CD4-positive, alpha-beta memory T cell (primary cell): ENCODE data around the gene KLRC4. TPM values are rescaled to one million over a fixed set of nuclear protein-coding genes. Genes with fewer than 3 reads are reported as not detected.
"Not testable (repeated sequence)": the region's sequence is repeated elsewhere in the genome, so short reads cannot be mapped to it uniquely, and the experiment has no call there.

Experiments
- CTCF ChIA-PET: fragments of 350-600 bp; sonication (Branson Sonifier 250); formaldehyde crosslinking; loops from one replicate; lab custom pipeline; 2021; ENCODE audit warnings: inconsistent platforms; ENCODE audit not compliant: partially characterized antibody; lab: Charles Lee
- POLR2A ChIA-PET: fragments of 350-600 bp; sonication (Branson Sonifier 250); formaldehyde crosslinking; loops from one replicate; lab custom pipeline; 2021; ENCODE audit not compliant: partially characterized antibody; lab: Charles Lee
- DNase-seq, 5 donors: peaks; one replicate each; pipeline versions ENCODE4 v3.0.0 to v3.0.0-alpha.2; 2020 to 2022; ENCODE audit warnings: mixed read lengths in 1 of 5
- H3K27ac ChIP-seq: one replicate; pipeline ENCODE4 v1.7.0; 2013; ENCODE audit warnings: low read depth, low read length
- H3K27me3 ChIP-seq: 2 replicates; pipeline ENCODE4 v1.7.0; 2013; ENCODE audit warnings: mild to moderate bottlenecking, low read length, moderate library complexity; ENCODE audit not compliant: insufficient read depth
- H3K36me3 ChIP-seq: 2 replicates; pipeline ENCODE4 v1.7.0; 2013; ENCODE audit warnings: mild to moderate bottlenecking, low read length, moderate library complexity; ENCODE audit not compliant: insufficient read depth
- H3K4me1 ChIP-seq: 2 replicates; pipeline ENCODE4 v1.7.0; 2013; ENCODE audit warnings: mild to moderate bottlenecking, low read length, moderate library complexity; ENCODE audit not compliant: insufficient read depth
- H3K4me3 ChIP-seq, 2 donors: one replicate each; pipeline ENCODE4 v1.7.0; 2013; ENCODE audit warnings: low read length in 2 of 2, mild to moderate bottlenecking in 1 of 2
- H3K9me3 ChIP-seq, 2 donors: one replicate each; pipeline ENCODE4 v1.7.0; 2013; ENCODE audit warnings: low read length in 2 of 2, control low read depth in 1 of 2; ENCODE audit not compliant: control insufficient read depth in 1 of 2
- H3K27ac Mint-ChIP-seq, 7 donors: one replicate each; pipeline ENCODE4 v1.8.0; 2020 to 2021; ENCODE audit warnings: mixed read lengths in 7 of 7, mild to moderate bottlenecking in 6 of 7, inconsistent platforms in 3 of 7, moderate library complexity in 3 of 7
- H3K27me3 Mint-ChIP-seq, 2 donors: one replicate each; pipeline ENCODE4 v1.8.0; 2020 to 2021; ENCODE audit warnings: mixed read lengths in 2 of 2
- H3K36me3 Mint-ChIP-seq, 2 donors: one replicate each; pipeline ENCODE4 v1.8.0; 2020 to 2021; ENCODE audit warnings: mixed read lengths in 2 of 2, inconsistent platforms in 1 of 2, mild to moderate bottlenecking in 1 of 2
- H3K4me1 Mint-ChIP-seq, 4 donors: one replicate each; pipeline ENCODE4 v1.8.0; 2020 to 2021; ENCODE audit warnings: mixed read lengths in 4 of 4, mild to moderate bottlenecking in 1 of 4
- H3K4me3 Mint-ChIP-seq, 8 donors: one replicate each; pipeline ENCODE4 v1.8.0; 2020 to 2021; ENCODE audit warnings: mixed read lengths in 8 of 8, mild to moderate bottlenecking in 7 of 8, moderate library complexity in 6 of 8, inconsistent platforms in 3 of 8
- H3K9me3 Mint-ChIP-seq, 8 donors: one replicate each; pipeline ENCODE4 v1.8.0; 2020 to 2021; ENCODE audit warnings: mixed read lengths in 8 of 8, mild to moderate bottlenecking in 5 of 8, inconsistent platforms in 3 of 8, moderate library complexity in 1 of 8
- intact Hi-C: fragments of 100-400 bp; cut with micrococcal nuclease; formaldehyde crosslinking; loops from one replicate; pipeline ENCODE4 v1.15.1; 2023
- polyA plus RNA-seq, 2 donors: library from polyadenylated mRNA; unstranded; fragments of 300-500 nt; fragmentation: Illumina TruSeq; gene quantifications; one replicate each; pipeline ENCODE4 v1.2.3, GENCODE V29; 2021
- total RNA-seq, 2 experiments: library from RNA; stranded (reverse); gene quantifications; one replicate each; pipeline ENCODE4 v1.2.3, GENCODE V29; 2021

Gene KLRC4
- total and polyA plus RNA-seq, 4 experiments from 2014 or later, result not detected

- Mint-ChIP-seq H3K9me3 (no peaks in the 10 kb centered on the region), H3K27me3 (peaks cover 19% of the 10 kb centered on the region in 2 donors), H3K4me1 (peaks cover 0 to 1% (median 0%) of the 10 kb centered on the region in 4 donors), H3K36me3 (no peaks in the 10 kb centered on the region), H3K4me3 (no peak overlapping the region), H3K27ac (no peak overlapping the region)
- H3K4me3 ChIP-seq, result no peak overlapping the region
- DNase-seq, result no peak
- no peaks in the 10 kb centered on the region for H3K36me3 ChIP-seq
- no peaks in the 10 kb centered on the region for H3K27me3 ChIP-seq
- H3K9me3 ChIP-seq, result no peaks in the 10 kb centered on the region
- ChIA-PET POLR2A (no interaction called here), CTCF (no interaction called here)
- intact Hi-C loops, result no loop called here
- H3K27ac ChIP-seq, result no peak overlapping the region
- H3K4me1 ChIP-seq, result no peaks in the 10 kb centered on the region
Measured at GRCh38 chr12:10392394-10392930, 17.1 kb downstream of the KLRC4 start.

GRCh38 chr12:10390991-10391390, 18.6 kb downstream of the KLRC4 start:
- H3K4me1 Mint-ChIP-seq, H3K4me3 ChIP-seq, H3K4me1 ChIP-seq, intact Hi-C loops, DNase-seq, H3K4me3 Mint-ChIP-seq, H3K27ac ChIP-seq, POLR2A ChIA-PET, H3K9me3 Mint-ChIP-seq, H3K27me3 ChIP-seq, H3K36me3 Mint-ChIP-seq, H3K9me3 ChIP-seq, H3K36me3 ChIP-seq, CTCF ChIA-PET, H3K27ac Mint-ChIP-seq: not testable (repeated sequence)
- H3K27me3 Mint-ChIP-seq, result peaks cover 19% of the 10 kb centered on the region in 2 donors

- Mint-ChIP-seq H3K4me3 (peak within 1 kb of the TSS in 1 of 8 donors; percentile 15), H3K4me1 (peaks cover 0 to 1% (median 0%) of the 10 kb centered on the region in 4 donors), H3K36me3 (no peaks in the 10 kb centered on the region), H3K27ac (no peak within 1 kb of the TSS), H3K9me3 (no peaks in the 10 kb centered on the region), H3K27me3 (peaks cover 18 to 19% of the 10 kb centered on the region in 2 donors)
- H3K4me3 ChIP-seq, result no peak within 1 kb of the TSS
- H3K27ac ChIP-seq, result no peak within 1 kb of the TSS
- no peaks in the 10 kb centered on the region for H3K36me3 ChIP-seq
- DNase-seq, result no peak
- no peaks in the 10 kb centered on the region for H3K27me3 ChIP-seq
- ChIA-PET CTCF (no interaction called here), POLR2A (no interaction called here)
- H3K4me1 ChIP-seq, result no peaks in the 10 kb centered on the region
- intact Hi-C loops, result no loop called here
- H3K9me3 ChIP-seq, result no peaks in the 10 kb centered on the region
Measured at GRCh38 chr12:10389904-10390303, 19.7 kb downstream of the KLRC4 start, which contains the start of gene KLRK1. KLRK1 (minus strand) TSS chr12:10390041; CDS start chr12:10388810, 1,231 bp downstream.

- Mint-ChIP-seq H3K27ac (no peak overlapping the region), H3K9me3 (peaks cover 0 to 4% (median 0%) of the 10 kb centered on the region in 8 donors), H3K36me3 (no peaks in the 10 kb centered on the region), H3K4me3 (peak overlapping the region in 1 of 8 donors; percentile 15), H3K4me1 (peaks cover 0 to 1% (median 0%) of the 10 kb centered on the region in 4 donors), H3K27me3 (peaks cover 15 to 19% of the 10 kb centered on the region in 2 donors)
- H3K27me3 ChIP-seq, result no peaks in the 10 kb centered on the region
- ChIA-PET CTCF (no interaction called here), POLR2A (no interaction called here)
- H3K9me3 ChIP-seq, result no peaks in the 10 kb centered on the region
- H3K4me1 ChIP-seq, result no peaks in the 10 kb centered on the region
- intact Hi-C loops, result no loop called here
- no peak for DNase-seq
- no peaks in the 10 kb centered on the region for H3K36me3 ChIP-seq
- no peak overlapping the region for H3K27ac ChIP-seq
- H3K4me3 ChIP-seq, result no peak overlapping the region
Measured at GRCh38 chr12:10388624-10389413, 20.7 kb downstream of the KLRC4 start.

- peaks cover 10 to 18% of the 10 kb centered on the region in 2 donors for H3K27me3 Mint-ChIP-seq
- H3K9me3 ChIP-seq, H3K27ac Mint-ChIP-seq, H3K4me1 ChIP-seq, H3K4me3 Mint-ChIP-seq, intact Hi-C loops, H3K27me3 ChIP-seq, DNase-seq, H3K27ac ChIP-seq, H3K4me1 Mint-ChIP-seq, H3K36me3 ChIP-seq, H3K4me3 ChIP-seq, H3K9me3 Mint-ChIP-seq, CTCF ChIA-PET, POLR2A ChIA-PET, H3K36me3 Mint-ChIP-seq: not testable (repeated sequence)
Measured at GRCh38 chr12:10387498-10387897, 22.1 kb downstream of the KLRC4 start.

GRCh38 chr12:10386857-10387256, 22.7 kb downstream of the KLRC4 start:
- Mint-ChIP-seq H3K4me3 (no peak overlapping the region), H3K36me3 (no peaks in the 10 kb centered on the region), H3K9me3 (peaks cover 0 to 4% (median 0%) of the 10 kb centered on the region in 8 donors), H3K27ac (no peak overlapping the region), H3K4me1 (peaks cover 0 to 1% (median 0%) of the 10 kb centered on the region in 4 donors), H3K27me3 (peaks cover 9 to 18% of the 10 kb centered on the region in 2 donors)
- CTCF ChIA-PET, result no interaction called here
- H3K9me3 ChIP-seq, result no peaks in the 10 kb centered on the region
- H3K4me1 ChIP-seq, result no peaks in the 10 kb centered on the region
- no peak for DNase-seq
- POLR2A ChIA-PET, result no interaction called here
- H3K4me3 ChIP-seq, result no peak overlapping the region
- no peaks in the 10 kb centered on the region for H3K36me3 ChIP-seq
- no peaks in the 10 kb centered on the region for H3K27me3 ChIP-seq
- no peak overlapping the region for H3K27ac ChIP-seq
- intact Hi-C loops, result no loop called here

GRCh38 chr12:10385166-10385613, 24.4 kb downstream of the KLRC4 start:
- no peak overlapping the region for H3K27ac Mint-ChIP-seq
- POLR2A ChIA-PET, result no interaction called here
- CTCF ChIA-PET, result no interaction called here
- no peak overlapping the region for H3K4me3 Mint-ChIP-seq
- no peaks in the 10 kb centered on the region for H3K36me3 Mint-ChIP-seq
- Histone ChIP-seq H3K4me1 (no peaks in the 10 kb centered on the region), H3K27me3 (peaks cover 5% of the 10 kb centered on the region), H3K4me3 (no peak overlapping the region), H3K36me3 (no peaks in the 10 kb centered on the region), H3K27ac (no peak overlapping the region), H3K9me3 (no peaks in the 10 kb centered on the region)
- H3K27me3 Mint-ChIP-seq, result peaks cover 8 to 18% of the 10 kb centered on the region in 2 donors
- intact Hi-C loops, result no loop called here
- no peak for DNase-seq
- peaks cover 0 to 1% (median 0%) of the 10 kb centered on the region in 4 donors for H3K4me1 Mint-ChIP-seq
- H3K9me3 Mint-ChIP-seq, result peaks cover 0 to 4% (median 0%) of the 10 kb centered on the region in 8 donors
